Measurements from ENCODE around the gene ATXN7.

DNA sequence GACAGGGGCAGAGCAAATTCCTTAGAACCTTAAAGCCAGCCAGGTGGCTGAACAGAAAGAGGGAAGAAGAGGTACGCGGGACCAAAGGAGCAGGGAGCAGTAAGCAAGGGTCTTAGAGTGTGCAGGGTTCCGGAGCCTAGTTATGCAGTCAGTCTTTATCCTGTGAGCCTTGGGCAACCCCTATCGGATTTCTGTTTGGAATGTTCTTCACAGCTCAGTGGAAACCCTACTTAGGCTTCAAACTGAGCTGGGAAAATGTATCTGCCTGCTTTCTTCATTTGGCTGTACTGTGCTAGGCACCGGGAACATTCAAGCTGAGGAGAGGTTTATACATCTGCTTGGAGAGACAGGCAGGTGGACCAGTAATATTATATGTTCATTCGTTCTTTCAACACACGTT, 122.5 kb downstream of the ATXN7 start:
- TF ChIP-seq POLR2AphosphoS5 (IDR thresholded peaks at IDR 0.05) (no peak), MXI1 (conservative IDR thresholded peaks at IDR 0.05; ENCODE audit: poor library complexity, severe bottlenecking) (no peak), EP300 (conservative IDR thresholded peaks at IDR 0.05; ENCODE audit: poor library complexity, severe bottlenecking) (no peak), EZH2 (IDR thresholded peaks at IDR 0.05; ENCODE audit: borderline replicate concordance, insufficient read depth, low read length, poor library complexity, severe bottlenecking) (no peak), TAF1 (IDR thresholded peaks at IDR 0.05; ENCODE audit: low read depth) (no peak), SMC3 (conservative IDR thresholded peaks at IDR 0.05; ENCODE audit: poor library complexity) (no peak), RAD21 (conservative IDR thresholded peaks at IDR 0.05) (no peak)
- TF ChIP-seq, protein P1, sequence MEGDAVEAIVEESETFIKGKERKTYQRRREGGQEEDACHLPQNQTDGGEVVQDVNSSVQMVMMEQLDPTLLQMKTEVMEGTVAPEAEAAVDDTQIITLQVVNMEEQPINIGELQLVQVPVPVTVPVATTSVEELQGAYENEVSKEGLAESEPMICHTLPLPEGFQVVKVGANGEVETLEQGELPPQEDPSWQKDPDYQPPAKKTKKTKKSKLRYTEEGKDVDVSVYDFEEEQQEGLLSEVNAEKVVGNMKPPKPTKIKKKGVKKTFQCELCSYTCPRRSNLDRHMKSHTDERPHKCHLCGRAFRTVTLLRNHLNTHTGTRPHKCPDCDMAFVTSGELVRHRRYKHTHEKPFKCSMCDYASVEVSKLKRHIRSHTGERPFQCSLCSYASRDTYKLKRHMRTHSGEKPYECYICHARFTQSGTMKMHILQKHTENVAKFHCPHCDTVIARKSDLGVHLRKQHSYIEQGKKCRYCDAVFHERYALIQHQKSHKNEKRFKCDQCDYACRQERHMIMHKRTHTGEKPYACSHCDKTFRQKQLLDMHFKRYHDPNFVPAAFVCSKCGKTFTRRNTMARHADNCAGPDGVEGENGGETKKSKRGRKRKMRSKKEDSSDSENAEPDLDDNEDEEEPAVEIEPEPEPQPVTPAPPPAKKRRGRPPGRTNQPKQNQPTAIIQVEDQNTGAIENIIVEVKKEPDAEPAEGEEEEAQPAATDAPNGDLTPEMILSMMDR (IDR thresholded peaks at IDR 0.05; ENCODE audit: poor library complexity, severe bottlenecking), result no peak
- TF ChIP-seq, protein P2, sequence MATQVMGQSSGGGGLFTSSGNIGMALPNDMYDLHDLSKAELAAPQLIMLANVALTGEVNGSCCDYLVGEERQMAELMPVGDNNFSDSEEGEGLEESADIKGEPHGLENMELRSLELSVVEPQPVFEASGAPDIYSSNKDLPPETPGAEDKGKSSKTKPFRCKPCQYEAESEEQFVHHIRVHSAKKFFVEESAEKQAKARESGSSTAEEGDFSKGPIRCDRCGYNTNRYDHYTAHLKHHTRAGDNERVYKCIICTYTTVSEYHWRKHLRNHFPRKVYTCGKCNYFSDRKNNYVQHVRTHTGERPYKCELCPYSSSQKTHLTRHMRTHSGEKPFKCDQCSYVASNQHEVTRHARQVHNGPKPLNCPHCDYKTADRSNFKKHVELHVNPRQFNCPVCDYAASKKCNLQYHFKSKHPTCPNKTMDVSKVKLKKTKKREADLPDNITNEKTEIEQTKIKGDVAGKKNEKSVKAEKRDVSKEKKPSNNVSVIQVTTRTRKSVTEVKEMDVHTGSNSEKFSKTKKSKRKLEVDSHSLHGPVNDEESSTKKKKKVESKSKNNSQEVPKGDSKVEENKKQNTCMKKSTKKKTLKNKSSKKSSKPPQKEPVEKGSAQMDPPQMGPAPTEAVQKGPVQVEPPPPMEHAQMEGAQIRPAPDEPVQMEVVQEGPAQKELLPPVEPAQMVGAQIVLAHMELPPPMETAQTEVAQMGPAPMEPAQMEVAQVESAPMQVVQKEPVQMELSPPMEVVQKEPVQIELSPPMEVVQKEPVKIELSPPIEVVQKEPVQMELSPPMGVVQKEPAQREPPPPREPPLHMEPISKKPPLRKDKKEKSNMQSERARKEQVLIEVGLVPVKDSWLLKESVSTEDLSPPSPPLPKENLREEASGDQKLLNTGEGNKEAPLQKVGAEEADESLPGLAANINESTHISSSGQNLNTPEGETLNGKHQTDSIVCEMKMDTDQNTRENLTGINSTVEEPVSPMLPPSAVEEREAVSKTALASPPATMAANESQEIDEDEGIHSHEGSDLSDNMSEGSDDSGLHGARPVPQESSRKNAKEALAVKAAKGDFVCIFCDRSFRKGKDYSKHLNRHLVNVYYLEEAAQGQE (IDR thresholded peaks at IDR 0.05; ENCODE audit: borderline replicate concordance), result no peak
